Neural progenitor cell (in vitro differentiated cells): ENCODE results near the gene HNF1B.

Experiments used
- CTCF ChIP-seq: fragments of 200-600 bp; sonication (generic); IDR thresholded peaks from 2 replicates; pipeline ENCODE4 v1.5.1; 2017; ENCODE audit warnings: antibody characterized with exemption, mild to moderate bottlenecking
- EZH2 ChIP-seq: fragments of 200-600 bp; sonication (generic); IDR thresholded peaks from 2 replicates; pipeline ENCODE4 v1.6.1; 2017; ENCODE audit warnings: antibody characterized with exemption, mild to moderate bottlenecking, moderate library complexity
- EZH2phosphoT487 ChIP-seq: fragments of 200-600 bp; sonication (generic); IDR thresholded peaks from 2 replicates; pipeline ENCODE4 v1.6.1; 2017; ENCODE audit warnings: antibody characterized with exemption

GRCh38 chr17:37726891-37727675, 17.8 kb downstream of the HNF1B start:
- TF ChIP-seq CTCF (no peak), EZH2 (no peak), EZH2phosphoT487 (no peak)
